Breast epithelium (tissue), 4 donors: ENCODE results near the gene FMNL2. TPM values are rescaled to one million over a fixed set of nuclear protein-coding genes. Genes with fewer than 3 reads are reported as not detected.

Experiments
- DNase-seq, 2 donors: peaks; one replicate each; pipeline ENCODE4 v3.0.0-alpha.2; 2019; ENCODE audit warnings: low spot score in 2 of 2
- H3K27ac ChIP-seq, 2 donors: fragments of 200-600 bp; sonication (generic) in 1 of 2; one replicate each; pipeline ENCODE4 v1.5.1; 2016 to 2019; ENCODE audit warnings: mild to moderate bottlenecking in 1 of 2
- H3K27me3 ChIP-seq, 2 donors: fragments of 200-600 bp; sonication (generic) in 1 of 2; one replicate each; pipeline versions ENCODE4 v1.5.1 to v1.6.0; 2017 to 2019; ENCODE audit warnings: control low read depth in 1 of 2, mild to moderate bottlenecking in 1 of 2
- H3K36me3 ChIP-seq: fragments of 200-600 bp; one replicate; pipeline ENCODE4 v1.5.1; 2019
- H3K4me1 ChIP-seq, 2 donors: fragments of 200-600 bp; sonication (generic); one replicate each; pipeline ENCODE4 v1.5.1; 2016 to 2019; ENCODE audit warnings: control low read depth in 1 of 2
- H3K4me3 ChIP-seq, 3 donors: fragments of 200-600 bp; sonication (generic); 1 replicate in 2 of 3; 2 replicates in 1 of 3; pipeline ENCODE4 v1.5.1; 2016 to 2019; ENCODE audit warnings: mild to moderate bottlenecking in 3 of 3, moderate library complexity in 2 of 3
- H3K9me3 ChIP-seq, 2 donors: fragments of 200-600 bp; sonication (generic) in 1 of 2; one replicate each; pipeline ENCODE4 v1.5.1; 2016 to 2019; ENCODE audit warnings: control low read depth in 1 of 2
- CTCF ChIP-seq, 3 donors: fragments of 450-650 bp; IDR thresholded peaks; one replicate each; pipeline ENCODE4 v1.5.1; 2016 to 2017; ENCODE audit warnings: antibody characterized with exemption in 3 of 3, mild to moderate bottlenecking in 3 of 3, moderate library complexity in 3 of 3
- POLR2A ChIP-seq: fragments of 450-650 bp; IDR thresholded peaks from one replicate; pipeline ENCODE4 v1.6.1; 2016; ENCODE audit warnings: antibody characterized with exemption, mild to moderate bottlenecking, moderate library complexity
- POLR2AphosphoS5 ChIP-seq, 3 donors: sonication (generic); formaldehyde crosslinking; IDR thresholded peaks; one replicate each; pipeline ENCODE4 v1.6.1; 2017; ENCODE audit warnings: antibody characterized with exemption in 3 of 3
- intact Hi-C: fragments of 100-400 bp; cut with DNase I; formaldehyde crosslinking; loops from one replicate; pipeline ENCODE4 v1.15.1; 2023; ENCODE audit warnings: low total_unique reads
- total RNA-seq, 3 donors: library from RNA; depleted of rRNA; stranded (reverse); fragments of >200 nt; gene quantifications; one replicate each; pipeline ENCODE4 v1.1.0, GENCODE V29; 2016

The FMNL2 gene
- total RNA-seq, 3 donors from 2014 or later = 36.1 to 78.1 (median 40.0) TPM

GRCh38 chr2:152367547-152368390 lies 32.8 kb downstream of the FMNL2 start:
- Histone ChIP-seq H3K4me3 (no peak overlapping the region), H3K27ac (no peak overlapping the region), H3K4me1 (no peaks in the 10 kb centered on the region), H3K9me3 (no peaks in the 10 kb centered on the region), H3K27me3 (no peaks in the 10 kb centered on the region), H3K36me3 (no peaks in the 10 kb centered on the region)
- TF ChIP-seq POLR2AphosphoS5 (IDR thresholded peaks at IDR 0.05) (no peak), CTCF (IDR thresholded peaks at IDR 0.05) (no peak), POLR2A (no peak)
- intact Hi-C loops = no loop called here
- DNase-seq = no peak

- intact Hi-C loops = no loop called here
- Histone ChIP-seq H3K36me3 (no peaks in the 10 kb centered on the region), H3K9me3 (no peaks in the 10 kb centered on the region), H3K27ac (no peak overlapping the region), H3K4me3 (no peak overlapping the region), H3K27me3 (no peaks in the 10 kb centered on the region), H3K4me1 (no peaks in the 10 kb centered on the region)
- no peak for TF ChIP-seq POLR2AphosphoS5 (IDR thresholded peaks at IDR 0.05)
- no peak for TF ChIP-seq POLR2A
- TF ChIP-seq CTCF (IDR thresholded peaks at IDR 0.05) = no peak
- DNase-seq = no peak
Observed at GRCh38 chr2:152369176-152369860, 34.3 kb downstream of the FMNL2 start.

GRCh38 chr2:152370783-152371182 lies 35.8 kb downstream of the FMNL2 start:
- no peaks in the 10 kb centered on the region for H3K36me3 ChIP-seq
- no peak overlapping the region for H3K27ac ChIP-seq
- no peak for DNase-seq
- no peaks in the 10 kb centered on the region for H3K9me3 ChIP-seq
- TF ChIP-seq POLR2AphosphoS5 (IDR thresholded peaks at IDR 0.05) (no peak), CTCF (IDR thresholded peaks at IDR 0.05) (no peak), POLR2A (no peak)
- no peaks in the 10 kb centered on the region for H3K4me1 ChIP-seq
- intact Hi-C loops = loop anchor here (5.0 kb wide), 1 partner anchor 162 kb away; no protein-coding TSS in a partner anchor
- H3K4me3 ChIP-seq = no peak overlapping the region
- H3K27me3 ChIP-seq = no peaks in the 10 kb centered on the region

GRCh38 chr2:152372438-152372984 lies 37.5 kb downstream of the FMNL2 start:
- H3K27ac ChIP-seq = no peak overlapping the region
- H3K36me3 ChIP-seq = no peaks in the 10 kb centered on the region
- H3K4me1 ChIP-seq = no peaks in the 10 kb centered on the region
- intact Hi-C loops = loop anchor here (5.0 kb wide), 1 partner anchor 160 kb away; no protein-coding TSS in a partner anchor
- H3K27me3 ChIP-seq = no peaks in the 10 kb centered on the region
- H3K4me3 ChIP-seq = no peak overlapping the region
- DNase-seq = no peak
- H3K9me3 ChIP-seq = no peaks in the 10 kb centered on the region
- TF ChIP-seq POLR2AphosphoS5 (IDR thresholded peaks at IDR 0.05) (no peak), POLR2A (no peak), CTCF (IDR thresholded peaks at IDR 0.05) (no peak)

- H3K27me3 ChIP-seq = no peaks in the 10 kb centered on the region
- H3K4me1 ChIP-seq = no peaks in the 10 kb centered on the region
- H3K36me3 ChIP-seq = no peaks in the 10 kb centered on the region
- no peak overlapping the region for H3K4me3 ChIP-seq
- TF ChIP-seq POLR2A (no peak), POLR2AphosphoS5 (IDR thresholded peaks at IDR 0.05) (no peak), CTCF (IDR thresholded peaks at IDR 0.05) (no peak)
- H3K9me3 ChIP-seq = no peaks in the 10 kb centered on the region
- intact Hi-C loops = no loop called here
- no peak for DNase-seq
- H3K27ac ChIP-seq = no peak overlapping the region
Observed at GRCh38 chr2:152375174-152375573, 40.2 kb downstream of the FMNL2 start.
